Measurements from ENCODE around the gene NME3.

NME3 gene

GRCh38 chr16:1781254-1781653 is 9.9 kb upstream of the NME3 start:
- Histone ChIP-seq H3K27me3 (ENCODE audit: control insufficient read depth in 5 of 5, insufficient read depth in 4 of 5, low read length in 5 of 5) (no peaks in the 10 kb centered on the region), H3K36me3 (ENCODE audit: control insufficient read depth in 5 of 5, insufficient read depth in 5 of 5, low read length in 5 of 5) (peaks cover 0 to 51% (median 37%) of the 10 kb centered on the region in 5 donors), H3K27ac (ENCODE audit: low read depth, low read length) (no peak overlapping the region), H3K9me3 (ENCODE audit: control insufficient read depth in 5 of 5, low read length in 5 of 5) (no peaks in the 10 kb centered on the region), H3K9ac (ENCODE audit: low read length in 5 of 5) (peak overlapping the region in 4 of 5 donors; percentile 65 to 78 (median 77)), H3K4me1 (ENCODE audit: control insufficient read depth in 5 of 5, insufficient read depth in 5 of 5, low read length in 5 of 5) (peaks cover 0 to 40% (median 34%) of the 10 kb centered on the region in 5 donors), H3K4me3 (ENCODE audit: low read depth in 1 of 5, low read length in 5 of 5) (peak overlapping the region in 4 of 5 donors; percentile 65 to 83 (median 80))

GRCh38 chr16:1780677-1781072 is 9.3 kb upstream of the NME3 start:
- Histone ChIP-seq H3K9me3 (ENCODE audit: control insufficient read depth in 5 of 5, low read length in 5 of 5) (no peaks in the 10 kb centered on the region), H3K9ac (ENCODE audit: low read length in 5 of 5) (peak overlapping the region in 1 of 5 donors; percentile 35), H3K4me3 (ENCODE audit: low read depth in 1 of 5, low read length in 5 of 5) (no peak overlapping the region), H3K27me3 (ENCODE audit: control insufficient read depth in 5 of 5, insufficient read depth in 4 of 5, low read length in 5 of 5) (no peaks in the 10 kb centered on the region), H3K36me3 (ENCODE audit: control insufficient read depth in 5 of 5, insufficient read depth in 5 of 5, low read length in 5 of 5) (peaks cover 0 to 53% (median 38%) of the 10 kb centered on the region in 5 donors), H3K27ac (ENCODE audit: low read depth, low read length) (no peak overlapping the region), H3K4me1 (ENCODE audit: control insufficient read depth in 5 of 5, insufficient read depth in 5 of 5, low read length in 5 of 5) (peaks cover 0 to 40% (median 34%) of the 10 kb centered on the region in 5 donors)

GRCh38 chr16:1779741-1780676 is 8.7 kb upstream of the NME3 start:
- H3K27ac ChIP-seq (ENCODE audit: low read depth, low read length): no peak overlapping the region
- H3K4me1 ChIP-seq (ENCODE audit: control insufficient read depth in 5 of 5, insufficient read depth in 5 of 5, low read length in 5 of 5): peaks cover 0 to 38% (median 33%) of the 10 kb centered on the region in 5 donors
- H3K4me3 ChIP-seq (ENCODE audit: low read depth in 1 of 5, low read length in 5 of 5): no peak overlapping the region
- H3K27me3 ChIP-seq (ENCODE audit: control insufficient read depth in 5 of 5, insufficient read depth in 4 of 5, low read length in 5 of 5): no peaks in the 10 kb centered on the region
- H3K9me3 ChIP-seq (ENCODE audit: control insufficient read depth in 5 of 5, low read length in 5 of 5): no peaks in the 10 kb centered on the region
- peaks cover 0 to 57% (median 43%) of the 10 kb centered on the region in 5 donors for H3K36me3 ChIP-seq (ENCODE audit: control insufficient read depth in 5 of 5, insufficient read depth in 5 of 5, low read length in 5 of 5)
- H3K9ac ChIP-seq (ENCODE audit: low read length in 5 of 5): peak overlapping the region in 1 of 5 donors; percentile 35

- Histone ChIP-seq H3K27ac (ENCODE audit: low read depth, low read length) (no peak overlapping the region), H3K36me3 (ENCODE audit: control insufficient read depth in 5 of 5, insufficient read depth in 5 of 5, low read length in 5 of 5) (peaks cover 0 to 57% (median 43%) of the 10 kb centered on the region in 5 donors), H3K27me3 (ENCODE audit: control insufficient read depth in 5 of 5, insufficient read depth in 4 of 5, low read length in 5 of 5) (no peaks in the 10 kb centered on the region), H3K9ac (ENCODE audit: low read length in 5 of 5) (peak overlapping the region in 1 of 5 donors; percentile 35), H3K9me3 (ENCODE audit: control insufficient read depth in 5 of 5, low read length in 5 of 5) (no peaks in the 10 kb centered on the region), H3K4me1 (ENCODE audit: control insufficient read depth in 5 of 5, insufficient read depth in 5 of 5, low read length in 5 of 5) (peaks cover 0 to 43% (median 37%) of the 10 kb centered on the region in 5 donors), H3K4me3 (ENCODE audit: low read depth in 1 of 5, low read length in 5 of 5) (no peak overlapping the region)
These were observed 7.9 kb upstream of the NME3 start for GRCh38 chr16:1779234-1779701.

- Histone ChIP-seq H3K27me3 (ENCODE audit: control insufficient read depth in 5 of 5, insufficient read depth in 4 of 5, low read length in 5 of 5) (no peaks in the 10 kb centered on the region), H3K4me1 (ENCODE audit: control insufficient read depth in 5 of 5, insufficient read depth in 5 of 5, low read length in 5 of 5) (peaks cover 4 to 43% (median 39%) of the 10 kb centered on the region in 5 donors), H3K4me3 (ENCODE audit: low read depth in 1 of 5, low read length in 5 of 5) (no peak overlapping the region), H3K9ac (ENCODE audit: low read length in 5 of 5) (peak overlapping the region in 1 of 5 donors; percentile 35), H3K36me3 (ENCODE audit: control insufficient read depth in 5 of 5, insufficient read depth in 5 of 5, low read length in 5 of 5) (peaks cover 0 to 57% (median 43%) of the 10 kb centered on the region in 5 donors), H3K9me3 (ENCODE audit: control insufficient read depth in 5 of 5, low read length in 5 of 5) (no peaks in the 10 kb centered on the region), H3K27ac (ENCODE audit: low read depth, low read length) (no peak overlapping the region)
These were observed 7.1 kb upstream of the NME3 start for GRCh38 chr16:1778200-1779179.

- H3K9me3 ChIP-seq (ENCODE audit: control insufficient read depth in 5 of 5, low read length in 5 of 5): no peaks in the 10 kb centered on the region
- H3K36me3 ChIP-seq (ENCODE audit: control insufficient read depth in 5 of 5, insufficient read depth in 5 of 5, low read length in 5 of 5): peaks cover 0 to 57% (median 43%) of the 10 kb centered on the region in 5 donors
- no peaks in the 10 kb centered on the region for H3K27me3 ChIP-seq (ENCODE audit: control insufficient read depth in 5 of 5, insufficient read depth in 4 of 5, low read length in 5 of 5)
- peaks cover 4 to 39% (median 37%) of the 10 kb centered on the region in 5 donors for H3K4me1 ChIP-seq (ENCODE audit: control insufficient read depth in 5 of 5, insufficient read depth in 5 of 5, low read length in 5 of 5)
- no peak overlapping the region for H3K9ac ChIP-seq (ENCODE audit: low read length in 5 of 5)
- no peak overlapping the region for H3K4me3 ChIP-seq (ENCODE audit: low read depth in 1 of 5, low read length in 5 of 5)
- H3K27ac ChIP-seq (ENCODE audit: low read depth, low read length): no peak overlapping the region
These were observed 6.2 kb upstream of the NME3 start for GRCh38 chr16:1777375-1778199.

- Histone ChIP-seq H3K4me1 (ENCODE audit: control insufficient read depth in 5 of 5, insufficient read depth in 5 of 5, low read length in 5 of 5) (peaks cover 5 to 45% (median 43%) of the 10 kb centered on the region in 5 donors), H3K9me3 (ENCODE audit: control insufficient read depth in 5 of 5, low read length in 5 of 5) (no peaks in the 10 kb centered on the region), H3K36me3 (ENCODE audit: control insufficient read depth in 5 of 5, insufficient read depth in 5 of 5, low read length in 5 of 5) (peaks cover 0 to 57% (median 43%) of the 10 kb centered on the region in 5 donors), H3K9ac (ENCODE audit: low read length in 5 of 5) (no peak overlapping the region), H3K4me3 (ENCODE audit: low read depth in 1 of 5, low read length in 5 of 5) (no peak overlapping the region), H3K27ac (ENCODE audit: low read depth, low read length) (no peak overlapping the region), H3K27me3 (ENCODE audit: control insufficient read depth in 5 of 5, insufficient read depth in 4 of 5, low read length in 5 of 5) (no peaks in the 10 kb centered on the region)
These were observed 5.6 kb upstream of the NME3 start for GRCh38 chr16:1776991-1777374.

- no peak overlapping the region for H3K4me3 ChIP-seq (ENCODE audit: low read depth in 1 of 5, low read length in 5 of 5)
- H3K4me1 ChIP-seq (ENCODE audit: control insufficient read depth in 5 of 5, insufficient read depth in 5 of 5, low read length in 5 of 5): peaks cover 7 to 45% (median 43%) of the 10 kb centered on the region in 5 donors
- H3K9ac ChIP-seq (ENCODE audit: low read length in 5 of 5): no peak overlapping the region
- H3K36me3 ChIP-seq (ENCODE audit: control insufficient read depth in 5 of 5, insufficient read depth in 5 of 5, low read length in 5 of 5): peaks cover 0 to 57% (median 43%) of the 10 kb centered on the region in 5 donors
- no peaks in the 10 kb centered on the region for H3K9me3 ChIP-seq (ENCODE audit: control insufficient read depth in 5 of 5, low read length in 5 of 5)
- no peak overlapping the region for H3K27ac ChIP-seq (ENCODE audit: low read depth, low read length)
- H3K27me3 ChIP-seq (ENCODE audit: control insufficient read depth in 5 of 5, insufficient read depth in 4 of 5, low read length in 5 of 5): no peaks in the 10 kb centered on the region
These were observed 5.3 kb upstream of the NME3 start for GRCh38 chr16:1776672-1776955.
